GM12878 (cell line): ENCODE measurements around the gene CTSH. TPM values are rescaled to one million over a fixed set of nuclear protein-coding genes. Genes with fewer than 3 reads are reported as not detected.

Experiments
- BMI1 ChIP-seq: fragments of 450-650 bp; IDR thresholded peaks from 2 replicates; pipeline ENCODE4 v1.6.1; 2016; ENCODE audit warnings: mild to moderate bottlenecking, moderate library complexity, borderline replicate concordance
- EP300 ChIP-seq, 2 experiments: fragments of 150-350 bp in 1 of 2; IDR thresholded peaks; 2 replicates each; pipeline ENCODE4 v1.6.1; 2011 to 2012; ENCODE audit warnings: low read depth in 2 of 2, low read length in 2 of 2, borderline replicate concordance in 1 of 2, improper control_type of control experiment in 1 of 2, inconsistent platforms in 1 of 2; ENCODE audit not compliant: control insufficient read depth in 1 of 2
- FOS ChIP-seq: IDR thresholded peaks from 3 replicates; pipeline ENCODE4 v1.6.1; 2011; ENCODE audit warnings: borderline replicate concordance; ENCODE audit not compliant: insufficient read length; ENCODE audit errors: extremely low read depth
- FOXK2 ChIP-seq: fragments of 450-650 bp; IDR thresholded peaks from 2 replicates; pipeline ENCODE4 v1.6.1; 2017; ENCODE audit warnings: mild to moderate bottlenecking, moderate library complexity
- HDGF ChIP-seq: fragments of 450-650 bp; IDR thresholded peaks from 2 replicates; pipeline ENCODE4 v1.6.1; 2016; ENCODE audit warnings: antibody characterized with exemption
- IKZF1 ChIP-seq: fragments of 450-650 bp; conservative IDR thresholded peaks from 2 replicates; pipeline ENCODE4 v1.6.1; 2017; ENCODE audit warnings: antibody characterized with exemption, mild to moderate bottlenecking
- NR2C1 ChIP-seq: fragments of 450-650 bp; IDR thresholded peaks from 2 replicates; pipeline ENCODE4 v1.6.1; 2017; ENCODE audit warnings: antibody characterized with exemption, mild to moderate bottlenecking, moderate library complexity
- POLR2AphosphoS5 ChIP-seq: IDR thresholded peaks from 2 replicates; pipeline ENCODE4 v1.6.1; 2011; ENCODE audit warnings: mild to moderate bottlenecking, low read length, inconsistent platforms
- POU2F2 ChIP-seq: IDR thresholded peaks from 3 replicates; pipeline ENCODE4 v1.6.1; 2011; ENCODE audit warnings: low read depth, mild to moderate bottlenecking, low read length, borderline replicate concordance
- RAD21 ChIP-seq: IDR thresholded peaks from 2 replicates; pipeline ENCODE4 v1.6.1; 2011; ENCODE audit warnings: mild to moderate bottlenecking, low read depth, low read length, moderate library complexity; ENCODE audit not compliant: insufficient read depth
- RAD51 ChIP-seq: fragments of 450-650 bp; IDR thresholded peaks from 2 replicates; pipeline ENCODE4 v1.6.1; 2016; ENCODE audit warnings: moderate library complexity, mild to moderate bottlenecking, inconsistent platforms
- RB1 ChIP-seq: fragments of 450-650 bp; formaldehyde crosslinking; IDR thresholded peaks from 2 replicates; pipeline ENCODE4 v1.6.1; 2017; ENCODE audit warnings: mild to moderate bottlenecking, borderline replicate concordance
- RELA ChIP-seq: fragments of 450-650 bp; IDR thresholded peaks from 2 replicates; pipeline ENCODE4 v1.8.0; 2014; ENCODE audit warnings: borderline replicate concordance; ENCODE audit not compliant: partially characterized antibody
- RUNX3 ChIP-seq: IDR thresholded peaks from 2 replicates; pipeline ENCODE4 v1.6.1; 2012; ENCODE audit warnings: low read length, inconsistent platforms
- SIN3A ChIP-seq: IDR thresholded peaks from 2 replicates; pipeline ENCODE4 v1.6.1; 2012; ENCODE audit warnings: low read depth, low read length, improper control_type of control experiment
- SMARCA5 ChIP-seq: fragments of 450-650 bp; IDR thresholded peaks from 2 replicates; pipeline ENCODE4 v1.6.1; 2017; ENCODE audit warnings: mild to moderate bottlenecking
- ZNF274 ChIP-seq: IDR thresholded peaks from one replicate; pipeline ENCODE4 v1.8.0; 2011; ENCODE audit not compliant: insufficient read length, insufficient read depth
- ZZZ3 ChIP-seq: IDR thresholded peaks from 2 replicates; pipeline ENCODE4 v1.6.1; 2011; ENCODE audit warnings: low read depth; ENCODE audit not compliant: control insufficient read depth, insufficient read length
- polyA plus RNA-seq, 11 experiments: library from polyadenylated mRNA; depleted of rRNA in 4 of 11; unstranded in 6 of 11; stranded (reverse) in 5 of 11; fragments of >200 nt; fragmentation: Nextera tagmentation in 4 of 11; fragmentation: Illumina TruSeq in 1 of 11; extraction: Ambion mirVana in 4 of 11; extraction: Trizol in 1 of 11; gene quantifications; 1 replicate in 1 of 11; 2 replicates in 10 of 11; pipeline versions ENCODE4 v1.2.1 to v1.2.3, GENCODE V29; 2011 to 2016; ENCODE audit warnings: inconsistent platforms in 2 of 11, missing spikeins in 2 of 11, low read depth in 1 of 11
- total RNA-seq, 4 experiments: library from RNA; depleted of rRNA in 3 of 4; stranded (reverse); fragments of >200 nt in 3 of 4; fragmentation: Illumina TruSeq in 1 of 4; extraction: Trizol in 1 of 4; gene quantifications; 2 replicates each; pipeline versions ENCODE4 v1.2.1 to v1.2.3, GENCODE V29; 2013 to 2021
- TF ChIP-seq, protein P1 (sequence below): fragments of 450-650 bp; IDR thresholded peaks from 2 replicates; pipeline ENCODE4 v1.6.1; 2014; ENCODE audit warnings: mild to moderate bottlenecking
- TF ChIP-seq, protein P2 (sequence below): fragments of 450-650 bp; IDR thresholded peaks from 2 replicates; pipeline ENCODE4 v1.6.1; 2016; ENCODE audit warnings: mild to moderate bottlenecking

CTSH gene
- total and polyA plus RNA-seq, 10 of the 15 experiments (the other 5 are each of a cell fraction or from before 2014, with no cell fraction given) = 30.2 to 1,212 (median 519) TPM

DNA sequence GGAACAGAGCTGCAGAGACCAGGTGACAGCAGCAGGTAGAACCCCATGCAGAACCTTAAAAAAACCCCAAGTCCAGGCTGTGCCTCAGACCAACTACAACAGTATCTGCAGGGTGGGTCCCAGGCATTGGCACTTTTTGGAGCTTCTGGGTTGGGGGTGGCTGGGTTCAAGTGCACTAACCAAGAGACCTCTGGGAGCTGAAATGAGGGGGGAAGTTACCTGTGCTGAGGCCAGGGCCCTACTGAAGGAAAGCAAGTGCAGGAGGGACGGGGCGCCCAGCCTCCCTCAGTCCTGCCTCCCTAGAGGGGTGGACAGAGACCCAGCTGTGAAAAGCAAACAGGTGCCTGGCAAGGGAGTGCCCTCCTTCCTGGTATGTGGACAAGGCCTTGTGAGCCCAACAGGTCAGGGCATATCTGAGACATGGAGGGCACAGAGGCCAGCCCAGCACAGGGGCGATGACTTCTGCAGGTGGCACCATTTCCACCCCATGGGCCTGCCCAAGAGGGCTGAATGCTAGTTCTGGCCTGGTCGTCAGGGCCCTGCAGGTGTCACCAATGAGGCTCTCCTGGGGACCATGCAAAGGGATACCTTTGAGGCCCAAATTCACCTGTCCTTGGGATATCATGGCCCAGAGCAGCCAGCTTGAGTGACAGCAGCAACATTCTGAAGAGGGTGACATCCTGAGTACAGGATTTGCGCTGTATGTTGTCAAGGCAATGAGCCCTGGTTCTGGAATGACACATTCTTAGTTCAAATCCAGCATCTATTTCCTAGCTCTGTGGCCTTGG, 18.7 kb downstream of the CTSH start (continued):
- TF ChIP-seq FOXK2 (no peak), IKZF1 (no peak), FOS (no peak), RAD21 (0 out of 2 replicates have a peak, but pooled peaks have one; percentile 6), RB1 (no peak), EP300 (IDR thresholded peaks at IDR 0.05; ENCODE audit: borderline replicate concordance in 1 of 2, control insufficient read depth in 1 of 2, low read depth in 2 of 2, low read length in 2 of 2) (no peak), POLR2AphosphoS5 (0 out of 2 replicates have a peak, but pooled peaks have one; percentile 20), RUNX3 (no peak), BMI1 (no peak), RAD51 (no peak), ZZZ3 (no peak), SMARCA5 (no peak), ZNF274 (no peak), POU2F2 (no peak), RELA (no peak), SIN3A (no peak), NR2C1 (no peak), HDGF (no peak)
- TF ChIP-seq, protein P1, sequence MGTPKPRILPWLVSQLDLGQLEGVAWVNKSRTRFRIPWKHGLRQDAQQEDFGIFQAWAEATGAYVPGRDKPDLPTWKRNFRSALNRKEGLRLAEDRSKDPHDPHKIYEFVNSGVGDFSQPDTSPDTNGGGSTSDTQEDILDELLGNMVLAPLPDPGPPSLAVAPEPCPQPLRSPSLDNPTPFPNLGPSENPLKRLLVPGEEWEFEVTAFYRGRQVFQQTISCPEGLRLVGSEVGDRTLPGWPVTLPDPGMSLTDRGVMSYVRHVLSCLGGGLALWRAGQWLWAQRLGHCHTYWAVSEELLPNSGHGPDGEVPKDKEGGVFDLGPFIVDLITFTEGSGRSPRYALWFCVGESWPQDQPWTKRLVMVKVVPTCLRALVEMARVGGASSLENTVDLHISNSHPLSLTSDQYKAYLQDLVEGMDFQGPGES = no peak
- TF ChIP-seq, protein P2, sequence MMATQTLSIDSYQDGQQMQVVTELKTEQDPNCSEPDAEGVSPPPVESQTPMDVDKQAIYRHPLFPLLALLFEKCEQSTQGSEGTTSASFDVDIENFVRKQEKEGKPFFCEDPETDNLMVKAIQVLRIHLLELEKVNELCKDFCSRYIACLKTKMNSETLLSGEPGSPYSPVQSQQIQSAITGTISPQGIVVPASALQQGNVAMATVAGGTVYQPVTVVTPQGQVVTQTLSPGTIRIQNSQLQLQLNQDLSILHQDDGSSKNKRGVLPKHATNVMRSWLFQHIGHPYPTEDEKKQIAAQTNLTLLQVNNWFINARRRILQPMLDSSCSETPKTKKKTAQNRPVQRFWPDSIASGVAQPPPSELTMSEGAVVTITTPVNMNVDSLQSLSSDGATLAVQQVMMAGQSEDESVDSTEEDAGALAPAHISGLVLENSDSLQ = peak; percentile 22; the same call in 1 of the 2 replicates
- TF ChIP-seq, all 136 proteins: peak for 4
